ENCODE measurements around the gene KRTAP2-1.

GRCh38 chr17:41009936-41010335, 37.2 kb downstream of the KRTAP2-1 start:
- no peak for TF ChIP-seq CTCF (IDR thresholded peaks at IDR 0.05 in 4 of 5, conservative IDR thresholded peaks at IDR 0.05 in 1 of 5)
- TF ChIP-seq POLR2A (IDR thresholded peaks at IDR 0.05) = no peak

All from gastrocnemius medialis (tissue), 4 donors.